ENCODE measurements around the gene MEIOB.
"Not testable (repeated sequence)": the region's sequence is repeated elsewhere in the genome, so short reads cannot be mapped to it uniquely, and the experiment has no call there.

Gene MEIOB

GRCh38 chr16:1871974-1872635, at the start of gene MEIOB:
Gene MEIOB, minus strand, starts transcription at chr16:1872164. Its CDS starts 3,989 bp downstream, at chr16:1868175.
- DNase-seq: no peak

- no peak for DNase-seq
Observed at GRCh38 chr16:1920727-1921171, 48.8 kb upstream of the MEIOB start.

- not testable (repeated sequence) for DNase-seq
Observed at GRCh38 chr16:1920122-1920521, 48.2 kb upstream of the MEIOB start.

GRCh38 chr16:1919327-1919998, 47.5 kb upstream of the MEIOB start:
- no peak for DNase-seq

GRCh38 chr16:1918351-1919326, 46.7 kb upstream of the MEIOB start, which contains the start of gene HS3ST6:
Gene HS3ST6, minus strand, starts transcription at chr16:1918415. Its CDS starts 92 bp downstream, at chr16:1918323.
- DNase-seq: no peak

GRCh38 chr16:1917665-1918350, 45.8 kb upstream of the MEIOB start:
- DNase-seq: no peak

GRCh38 chr16:1917056-1917664, 45.2 kb upstream of the MEIOB start:
- DNase-seq: no peak

- DNase-seq: no peak
Observed at GRCh38 chr16:1916640-1916990, 44.7 kb upstream of the MEIOB start.

- DNase-seq: no peak
Observed at GRCh38 chr16:1915732-1916639, 44.0 kb upstream of the MEIOB start.

GRCh38 chr16:1914988-1915387, 43.0 kb upstream of the MEIOB start:
- DNase-seq: no peak

- no peak for DNase-seq
Observed at GRCh38 chr16:1914084-1914608, 42.2 kb upstream of the MEIOB start.

GRCh38 chr16:1913327-1914083, 41.5 kb upstream of the MEIOB start:
- DNase-seq: no peak

- DNase-seq: no peak
Observed at GRCh38 chr16:1912215-1912543, 40.2 kb upstream of the MEIOB start.

GRCh38 chr16:1911467-1912214, 39.7 kb upstream of the MEIOB start:
- DNase-seq: no peak

- DNase-seq: no peak
Observed at GRCh38 chr16:1909561-1910231, 37.7 kb upstream of the MEIOB start.

- DNase-seq: no peak
Observed at GRCh38 chr16:1908983-1909382, 37.0 kb upstream of the MEIOB start.

GRCh38 chr16:1908184-1908583, 36.2 kb upstream of the MEIOB start:
- no peak for DNase-seq

- DNase-seq: no peak
Observed at GRCh38 chr16:1907226-1907860, 35.4 kb upstream of the MEIOB start.

GRCh38 chr16:1906846-1907165, 34.8 kb upstream of the MEIOB start:
- DNase-seq: no peak
